ENCODE measurements around the gene SCAPER.
"Not testable (repeated sequence)": the region's sequence is repeated elsewhere in the genome, so short reads cannot be mapped to it uniquely, and the experiment has no call there.

The SCAPER gene

DNA sequence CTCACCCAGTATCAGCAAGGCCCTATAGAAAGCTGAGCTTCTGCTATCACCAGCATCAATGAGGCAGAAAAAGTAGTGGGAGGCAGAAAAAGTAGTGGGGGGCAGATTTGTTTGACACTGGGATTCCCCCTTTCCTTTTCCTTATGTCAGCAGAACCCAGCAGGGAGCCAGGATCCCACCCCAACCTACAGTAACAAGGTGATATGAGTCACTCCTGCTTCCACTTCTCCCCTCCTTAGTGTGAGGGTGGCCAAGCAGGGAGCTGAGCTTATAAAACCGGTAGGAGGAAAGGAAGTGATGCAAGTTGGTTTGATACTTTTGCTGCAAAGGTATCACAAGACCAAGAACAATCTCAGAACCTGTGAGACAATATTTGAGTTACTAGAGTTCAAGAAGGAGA is 128.7 kb downstream of the SCAPER start:
- DNase-seq (ENCODE audit: low read depth): no peak

- DNase-seq (ENCODE audit: low read depth): no peak
Measured at GRCh38 chr15:76773234-76773633, 131.9 kb downstream of the SCAPER start.

DNA sequence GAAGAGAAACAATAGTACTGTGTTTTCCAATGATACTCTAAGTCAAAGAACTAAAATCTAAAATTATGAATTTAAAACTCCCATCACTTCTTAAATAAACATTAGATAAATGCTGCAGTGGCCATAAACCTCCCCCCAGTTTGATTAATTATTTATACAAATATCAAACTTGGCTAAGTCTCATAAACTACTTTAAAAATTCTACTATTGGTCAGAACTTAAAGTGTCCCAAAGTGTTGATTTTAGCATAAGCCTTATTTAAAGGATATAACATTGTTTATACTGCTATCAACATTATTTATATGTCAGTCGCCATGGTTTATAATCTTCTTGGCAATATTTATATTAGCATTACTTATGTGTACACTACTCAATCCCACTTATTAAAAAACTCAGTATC is 132.4 kb downstream of the SCAPER start:
- no peak for DNase-seq (ENCODE audit: low read depth)

GRCh38 chr15:76764004-76764403 is 141.1 kb downstream of the SCAPER start:
- DNase-seq (ENCODE audit: low read depth): no peak

GRCh38 chr15:76763554-76763953 is 141.6 kb downstream of the SCAPER start:
- DNase-seq (ENCODE audit: low read depth): no peak

DNA sequence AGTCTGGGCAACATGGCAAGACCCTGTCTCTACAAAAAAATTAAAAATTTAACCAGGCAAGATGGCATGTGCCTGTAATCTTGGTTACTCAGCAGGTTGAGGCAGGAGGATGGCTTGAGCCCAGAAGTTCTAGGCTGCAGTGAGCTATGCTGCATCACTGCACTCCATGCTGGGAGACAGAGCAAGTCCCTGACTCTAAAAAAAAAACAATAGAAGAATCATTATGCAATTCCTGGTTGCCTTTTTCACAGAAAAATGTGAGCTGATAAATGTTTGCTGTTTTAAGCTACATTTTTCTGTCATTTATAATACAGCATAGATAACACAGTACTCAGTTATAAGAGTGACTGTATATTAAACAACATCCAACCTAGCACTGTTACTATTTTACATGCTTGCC is 148.8 kb downstream of the SCAPER start:
- no peak for DNase-seq (ENCODE audit: low read depth)

DNA sequence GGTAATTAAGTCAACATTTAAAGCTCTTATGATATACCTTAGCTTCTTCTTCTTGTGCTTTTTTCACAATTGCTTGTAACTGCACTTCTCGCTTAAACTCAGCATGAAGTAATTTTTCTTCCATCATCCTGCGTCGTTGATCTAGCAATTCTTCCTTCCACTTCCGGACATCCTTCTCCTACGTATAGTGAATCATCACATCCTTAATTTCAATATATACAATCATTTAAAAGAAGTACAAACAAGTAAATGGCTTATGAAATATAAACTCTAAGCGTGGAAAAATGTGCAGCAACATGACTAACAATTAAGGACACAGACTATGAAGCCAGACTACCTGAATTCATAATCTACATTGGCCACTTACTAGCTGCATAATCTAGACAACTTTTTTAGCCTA is 151.4 kb downstream of the SCAPER start:
- DNase-seq (ENCODE audit: low read depth): no peak

- DNase-seq (ENCODE audit: low read depth): no peak
Measured at GRCh38 chr15:76753131-76753530, 152.0 kb downstream of the SCAPER start.

- DNase-seq (ENCODE audit: low read depth): no peak
Measured at GRCh38 chr15:76752549-76752948, 152.6 kb downstream of the SCAPER start.

DNA sequence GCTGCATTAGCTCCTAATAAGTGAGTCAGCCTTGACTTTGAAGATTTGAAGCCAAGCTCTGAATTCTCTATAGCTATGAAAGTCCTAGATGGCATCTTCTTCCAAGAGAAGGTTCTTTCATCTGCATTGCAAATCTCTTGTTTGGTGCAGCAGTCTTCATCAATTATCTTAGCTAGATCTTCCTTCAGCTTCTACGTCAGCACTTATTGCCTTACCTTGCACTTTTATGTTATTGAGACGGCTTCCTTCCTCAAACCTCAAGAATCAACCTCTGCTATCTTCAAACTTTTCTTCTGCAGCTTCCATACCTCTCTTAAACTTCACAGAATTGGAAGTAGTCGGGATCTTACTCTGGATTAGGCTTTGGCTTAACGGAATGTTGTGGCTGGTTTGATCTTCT is 167.6 kb downstream of the SCAPER start:
- DNase-seq (ENCODE audit: low read depth): no peak

DNA sequence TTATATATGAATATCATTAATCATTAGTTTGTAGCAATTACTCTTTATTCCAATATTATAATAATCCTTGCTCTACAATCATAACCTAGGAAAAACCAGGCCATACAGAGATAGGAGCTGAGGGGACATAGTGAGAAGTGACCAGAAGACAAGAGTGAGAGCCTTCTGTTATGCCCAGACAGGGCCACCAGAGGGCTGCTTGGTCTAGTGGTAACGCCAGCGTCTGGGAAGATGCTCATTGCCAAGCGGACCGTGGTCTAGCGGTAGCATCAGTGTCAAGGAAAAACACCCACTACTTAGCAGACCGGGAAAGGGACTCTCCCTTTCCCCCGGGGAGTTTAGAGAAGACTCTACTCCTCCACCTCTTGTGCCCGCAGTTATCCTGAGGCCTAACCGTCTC is 172.8 kb downstream of the SCAPER start:
- DNase-seq (ENCODE audit: low read depth): not testable (repeated sequence)

DNA sequence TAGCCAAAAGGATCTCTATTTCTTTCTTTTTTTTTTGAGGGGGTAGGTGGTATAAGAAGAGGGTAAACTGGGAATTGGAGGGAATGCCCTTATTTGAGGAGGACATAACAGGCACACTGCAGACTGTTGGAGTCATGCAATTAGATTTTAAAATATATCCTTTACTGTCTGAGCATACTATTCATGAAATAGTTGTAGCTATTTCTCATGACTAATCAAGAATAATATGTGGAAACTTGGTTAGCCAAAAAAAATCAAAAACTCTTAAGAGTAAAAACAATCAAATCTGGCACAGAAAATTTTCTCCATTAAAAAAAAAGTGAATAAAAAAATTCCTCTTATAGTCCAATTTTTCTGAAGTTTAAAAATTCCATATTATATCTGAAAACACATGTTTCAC is 174.9 kb downstream of the SCAPER start:
- DNase-seq (ENCODE audit: low read depth): no peak

DNA sequence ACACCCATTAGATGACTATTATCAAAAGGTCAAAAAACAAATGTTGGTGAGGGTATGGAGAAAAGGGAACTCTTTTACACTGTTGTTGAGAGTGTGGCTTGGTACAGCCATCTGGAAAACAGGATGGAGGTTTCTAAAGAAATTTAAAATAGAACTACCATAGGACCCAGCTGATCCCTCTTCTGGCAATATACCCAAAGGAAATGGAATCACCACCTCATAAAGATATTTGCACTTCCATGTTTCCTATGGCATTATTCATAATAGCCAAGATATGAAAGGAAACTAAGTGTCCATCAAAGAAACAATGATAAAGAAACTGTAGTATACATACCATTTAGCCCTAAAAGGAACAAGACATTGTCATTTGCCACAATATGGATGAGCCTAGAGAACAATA is 186.3 kb downstream of the SCAPER start:
- no peak for DNase-seq (ENCODE audit: low read depth)

- DNase-seq (ENCODE audit: low read depth): no peak
Measured at GRCh38 chr15:76714950-76715349, 190.2 kb downstream of the SCAPER start.

GRCh38 chr15:76711351-76711827 is 193.8 kb downstream of the SCAPER start:
- no peak for DNase-seq (ENCODE audit: low read depth)

DNA sequence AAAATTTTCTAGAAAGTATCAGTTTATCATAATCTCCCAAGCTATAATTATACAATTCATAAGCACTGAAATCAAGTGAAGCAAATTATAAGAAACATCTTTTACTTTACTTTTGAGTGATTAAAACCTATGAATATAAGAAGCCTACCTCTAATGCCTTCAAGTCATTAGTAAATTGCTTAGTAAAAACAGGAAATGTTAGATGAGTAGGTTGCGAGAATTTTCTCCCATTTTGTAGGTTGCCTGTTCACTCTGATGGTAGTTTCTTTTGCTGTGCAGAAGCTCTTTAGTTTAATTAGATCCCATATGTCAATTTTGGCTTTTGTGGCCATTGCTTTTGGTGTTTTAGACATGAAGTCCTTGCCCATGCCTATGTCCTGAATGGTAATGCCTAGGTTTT is 201.1 kb downstream of the SCAPER start:
- DNase-seq (ENCODE audit: low read depth): not testable (repeated sequence)

DNA sequence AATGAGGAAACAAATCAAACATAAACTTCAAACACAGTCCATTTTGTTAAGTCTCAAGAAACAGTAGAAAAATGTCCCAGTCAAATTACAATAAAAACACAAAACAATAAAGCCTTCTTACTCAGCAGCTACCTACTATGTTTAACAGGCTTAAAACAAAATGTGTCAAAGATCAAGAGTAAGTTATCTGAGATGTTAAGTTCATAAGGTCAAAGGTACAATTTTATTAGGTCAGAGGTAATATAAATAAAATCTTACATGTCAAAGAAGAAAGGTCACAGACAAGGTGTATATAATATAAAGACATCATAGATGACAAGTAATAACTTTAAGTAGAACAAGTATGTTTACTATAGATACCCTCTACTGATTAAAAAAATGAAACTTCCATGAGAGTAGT is 208.3 kb downstream of the SCAPER start:
- DNase-seq (ENCODE audit: low read depth): no peak

GRCh38 chr15:76692546-76692945 is 212.6 kb downstream of the SCAPER start:
- not testable (repeated sequence) for DNase-seq (ENCODE audit: low read depth)

- not testable (repeated sequence) for DNase-seq (ENCODE audit: low read depth)
Measured at GRCh38 chr15:76687592-76687991, 217.5 kb downstream of the SCAPER start.

DNA sequence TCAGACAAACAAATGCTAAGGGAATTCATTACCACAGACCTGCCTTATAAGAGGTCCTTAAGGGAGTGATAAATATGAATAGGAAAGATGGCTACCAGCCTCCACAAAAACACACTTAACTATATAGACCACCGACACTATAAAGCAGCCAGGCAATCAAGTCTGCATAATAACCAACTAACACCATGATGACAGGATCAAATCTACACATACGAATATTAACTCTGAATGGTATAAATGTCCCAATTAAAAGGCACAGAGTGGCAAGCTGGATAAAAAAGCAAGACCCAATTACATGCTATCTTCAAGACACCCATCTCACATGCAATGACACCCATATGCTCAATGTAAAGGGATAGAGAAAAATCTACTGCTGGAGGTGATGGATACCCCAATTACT is 221.1 kb downstream of the SCAPER start:
- DNase-seq (ENCODE audit: low read depth): no peak

DNA sequence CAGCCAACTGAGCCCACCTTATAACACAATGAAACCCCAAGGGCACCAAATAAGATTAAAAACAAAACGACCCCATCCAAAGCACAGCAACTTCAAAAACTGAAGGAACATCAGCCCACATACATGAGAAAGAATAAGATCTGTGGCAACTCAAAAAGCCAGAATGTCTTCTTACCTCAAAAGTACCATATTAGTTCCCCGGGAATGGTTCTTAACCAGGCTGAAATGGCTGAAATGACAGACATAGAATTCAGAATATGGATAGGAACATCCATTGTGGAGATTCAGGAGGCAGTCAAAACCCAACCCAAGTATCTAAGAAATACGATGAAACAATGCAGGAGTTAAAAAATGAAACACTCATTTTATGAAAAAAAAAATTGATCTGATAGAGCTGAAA is 222.3 kb downstream of the SCAPER start:
- DNase-seq (ENCODE audit: low read depth): no peak

- no peak for DNase-seq (ENCODE audit: low read depth)
Measured at GRCh38 chr15:76682259-76682658, 222.9 kb downstream of the SCAPER start.

DNA sequence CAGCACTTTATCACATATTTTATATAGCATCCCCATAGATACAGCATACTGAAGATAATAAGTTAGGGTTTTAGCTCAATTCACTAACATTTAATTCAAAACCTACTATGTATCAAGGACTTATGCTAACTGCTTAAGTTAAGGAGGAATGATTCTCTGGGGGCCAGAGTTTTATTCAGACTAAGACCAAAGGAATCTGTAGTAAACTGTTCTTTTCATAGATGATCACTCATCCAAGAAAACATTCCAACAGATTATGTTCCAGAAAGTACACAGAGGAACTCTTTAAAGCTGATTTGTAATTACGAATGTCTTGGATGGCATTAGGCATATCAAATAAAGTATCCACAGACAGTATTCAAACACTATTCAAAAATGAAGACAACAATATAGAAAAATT is 226.4 kb downstream of the SCAPER start:
- no peak for DNase-seq (ENCODE audit: low read depth)

- DNase-seq (ENCODE audit: low read depth): no peak
Measured at GRCh38 chr15:76674883-76675282, 230.3 kb downstream of the SCAPER start.

Data from stimulated activated CD8-positive, alpha-beta memory T cell treated with anti-CD3 and anti-CD28 coated beads, Interleukin-15, amount 100 ng/mL, for 24 hours (primary cell).